Mammary epithelial cell (primary cell): ENCODE results near the gene DISP2.

Experiments used
- CTCF ChIP-seq, 2 donors: IDR thresholded peaks in 1 of 2; conservative IDR thresholded peaks in 1 of 2; 2 replicates each; pipeline ENCODE4 v1.5.1; 2011 to 2012; ENCODE audit warnings: inconsistent platforms in 2 of 2, low read length in 2 of 2, mild to moderate bottlenecking in 2 of 2, control low read depth in 1 of 2, low read depth in 1 of 2; ENCODE audit not compliant: insufficient read depth in 1 of 2; ENCODE audit errors: extremely low read depth in 1 of 2
- EZH2 ChIP-seq: IDR thresholded peaks from 2 replicates; pipeline ENCODE4 v1.6.1; 2012; ENCODE audit warnings: low read length, inconsistent platforms, borderline replicate concordance

DNA sequence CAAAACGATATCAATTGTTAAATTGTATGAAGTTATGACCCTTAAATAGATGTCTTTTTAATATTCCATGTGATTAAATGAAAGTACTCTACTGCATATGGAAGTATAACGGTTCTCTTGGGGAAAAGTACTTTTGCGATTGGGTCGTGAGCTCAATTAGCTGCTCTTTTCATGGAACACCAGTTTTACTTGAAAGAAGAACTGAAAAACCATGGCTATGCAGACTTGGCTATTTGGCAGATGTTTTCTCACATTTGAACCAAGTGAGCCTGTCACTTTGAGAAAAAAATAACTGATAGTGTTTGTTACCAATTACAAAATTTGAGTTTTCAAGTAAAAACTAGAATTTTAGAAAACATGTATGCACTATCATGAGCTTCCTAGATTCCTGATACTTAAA lies 40.4 kb upstream of the DISP2 start:
- TF ChIP-seq CTCF (conservative IDR thresholded peaks at IDR 0.05 in 1 of 2, IDR thresholded peaks at IDR 0.05 in 1 of 2; ENCODE audit: extremely low read depth in 1 of 2, insufficient read depth in 1 of 2, low read depth in 1 of 2, low read length in 2 of 2) = no peak
- TF ChIP-seq EZH2 = no peak
